Osteocyte (in vitro differentiated cells): ENCODE data around the gene AIDA. TPM values are rescaled to one million over a fixed set of nuclear protein-coding genes. Genes with fewer than 3 reads are reported as not detected.

ENCODE experiments used
- DNase-seq: peaks from one replicate; pipeline ENCODE4 v3.0.0; 2021; ENCODE audit warnings: mixed read lengths; ENCODE audit not compliant: unreplicated experiment; ENCODE audit errors: extremely low spot score
- H3K27ac Mint-ChIP-seq: one replicate; pipeline ENCODE4 v1.8.0; 2021; ENCODE audit warnings: mild to moderate bottlenecking, mixed read lengths; ENCODE audit not compliant: unreplicated experiment
- H3K27me3 Mint-ChIP-seq: one replicate; pipeline ENCODE4 v1.8.0; 2021; ENCODE audit warnings: mixed read lengths; ENCODE audit not compliant: unreplicated experiment
- H3K36me3 Mint-ChIP-seq: one replicate; pipeline ENCODE4 v1.8.0; 2021; ENCODE audit warnings: mixed read lengths; ENCODE audit not compliant: unreplicated experiment
- H3K4me1 Mint-ChIP-seq: one replicate; pipeline ENCODE4 v1.8.0; 2021; ENCODE audit warnings: mixed read lengths; ENCODE audit not compliant: unreplicated experiment
- H3K4me3 Mint-ChIP-seq: one replicate; pipeline ENCODE4 v1.8.0; 2021; ENCODE audit warnings: mild to moderate bottlenecking, moderate library complexity, mixed read lengths; ENCODE audit not compliant: unreplicated experiment
- H3K9me3 Mint-ChIP-seq: one replicate; pipeline ENCODE4 v1.8.0; 2021; ENCODE audit warnings: mixed read lengths; ENCODE audit not compliant: unreplicated experiment
- total RNA-seq: library from RNA; stranded (reverse); gene quantifications from 2 replicates; pipeline ENCODE4 v1.2.1, GENCODE V29; 2021
- TF ChIP-seq, protein P1 (sequence below): fragments of 200-600 bp; sonication (generic); IDR thresholded peaks from 2 replicates; pipeline ENCODE4 v1.5.0; 2021; ENCODE audit warnings: antibody characterized with exemption, mild to moderate bottlenecking, moderate library complexity

The AIDA gene
- total RNA-seq, 1 donor from 2014 or later, result 64.5 TPM

DNA sequence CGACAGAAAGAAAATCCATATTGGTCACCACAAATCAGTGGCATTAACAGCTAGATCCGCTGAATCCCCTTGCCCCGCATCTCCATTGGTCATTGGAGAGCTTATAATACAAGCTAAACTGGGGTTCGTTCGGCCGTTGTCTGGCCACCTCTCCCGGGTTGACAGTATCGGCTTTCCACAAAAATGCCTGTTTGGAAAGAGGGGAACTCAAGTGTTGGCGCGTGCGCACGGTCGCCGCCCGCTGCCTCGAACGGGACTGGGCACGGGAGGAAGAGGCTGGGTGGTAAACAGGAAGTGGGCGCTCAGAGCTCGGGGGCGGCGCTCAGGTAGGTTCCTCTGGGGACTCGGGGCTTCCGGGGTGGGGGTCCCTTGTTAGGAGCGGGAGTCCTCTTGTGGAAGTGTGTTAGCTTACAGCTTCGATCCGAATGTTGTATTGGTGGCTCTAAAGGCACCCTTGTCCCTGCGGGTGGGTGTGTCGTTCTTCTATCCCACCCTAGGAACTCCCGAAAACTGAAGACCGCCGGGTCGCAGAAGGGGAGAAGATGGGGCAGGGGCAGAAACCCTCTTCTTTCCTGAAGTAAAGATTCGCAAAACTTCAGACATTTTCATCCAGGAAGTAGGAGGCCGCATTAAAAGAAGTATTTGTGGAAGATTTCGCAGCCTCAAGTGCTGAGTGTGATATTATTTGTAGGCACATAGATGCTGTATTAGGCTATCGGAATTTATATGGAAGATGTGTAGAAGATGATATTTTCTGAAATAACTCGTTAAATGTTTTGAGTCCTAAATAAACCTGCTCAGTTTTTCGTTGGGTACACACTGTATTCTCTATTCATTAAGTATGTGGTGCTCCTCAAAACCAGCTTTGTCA is 1.0 kb upstream of the AIDA start:
- DNase-seq, result peak; percentile 95
- peaks cover 8% of the 10 kb centered on the region for H3K36me3 Mint-ChIP-seq
- H3K27me3 Mint-ChIP-seq, result no peaks in the 10 kb centered on the region
- H3K4me3 Mint-ChIP-seq, result peak overlapping the region; percentile 95
- TF ChIP-seq, protein P1, sequence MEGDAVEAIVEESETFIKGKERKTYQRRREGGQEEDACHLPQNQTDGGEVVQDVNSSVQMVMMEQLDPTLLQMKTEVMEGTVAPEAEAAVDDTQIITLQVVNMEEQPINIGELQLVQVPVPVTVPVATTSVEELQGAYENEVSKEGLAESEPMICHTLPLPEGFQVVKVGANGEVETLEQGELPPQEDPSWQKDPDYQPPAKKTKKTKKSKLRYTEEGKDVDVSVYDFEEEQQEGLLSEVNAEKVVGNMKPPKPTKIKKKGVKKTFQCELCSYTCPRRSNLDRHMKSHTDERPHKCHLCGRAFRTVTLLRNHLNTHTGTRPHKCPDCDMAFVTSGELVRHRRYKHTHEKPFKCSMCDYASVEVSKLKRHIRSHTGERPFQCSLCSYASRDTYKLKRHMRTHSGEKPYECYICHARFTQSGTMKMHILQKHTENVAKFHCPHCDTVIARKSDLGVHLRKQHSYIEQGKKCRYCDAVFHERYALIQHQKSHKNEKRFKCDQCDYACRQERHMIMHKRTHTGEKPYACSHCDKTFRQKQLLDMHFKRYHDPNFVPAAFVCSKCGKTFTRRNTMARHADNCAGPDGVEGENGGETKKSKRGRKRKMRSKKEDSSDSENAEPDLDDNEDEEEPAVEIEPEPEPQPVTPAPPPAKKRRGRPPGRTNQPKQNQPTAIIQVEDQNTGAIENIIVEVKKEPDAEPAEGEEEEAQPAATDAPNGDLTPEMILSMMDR, result no peak
- peak overlapping the region; percentile 100 for H3K27ac Mint-ChIP-seq
- peaks cover 33% of the 10 kb centered on the region for H3K4me1 Mint-ChIP-seq
- no peaks in the 10 kb centered on the region for H3K9me3 Mint-ChIP-seq

DNA sequence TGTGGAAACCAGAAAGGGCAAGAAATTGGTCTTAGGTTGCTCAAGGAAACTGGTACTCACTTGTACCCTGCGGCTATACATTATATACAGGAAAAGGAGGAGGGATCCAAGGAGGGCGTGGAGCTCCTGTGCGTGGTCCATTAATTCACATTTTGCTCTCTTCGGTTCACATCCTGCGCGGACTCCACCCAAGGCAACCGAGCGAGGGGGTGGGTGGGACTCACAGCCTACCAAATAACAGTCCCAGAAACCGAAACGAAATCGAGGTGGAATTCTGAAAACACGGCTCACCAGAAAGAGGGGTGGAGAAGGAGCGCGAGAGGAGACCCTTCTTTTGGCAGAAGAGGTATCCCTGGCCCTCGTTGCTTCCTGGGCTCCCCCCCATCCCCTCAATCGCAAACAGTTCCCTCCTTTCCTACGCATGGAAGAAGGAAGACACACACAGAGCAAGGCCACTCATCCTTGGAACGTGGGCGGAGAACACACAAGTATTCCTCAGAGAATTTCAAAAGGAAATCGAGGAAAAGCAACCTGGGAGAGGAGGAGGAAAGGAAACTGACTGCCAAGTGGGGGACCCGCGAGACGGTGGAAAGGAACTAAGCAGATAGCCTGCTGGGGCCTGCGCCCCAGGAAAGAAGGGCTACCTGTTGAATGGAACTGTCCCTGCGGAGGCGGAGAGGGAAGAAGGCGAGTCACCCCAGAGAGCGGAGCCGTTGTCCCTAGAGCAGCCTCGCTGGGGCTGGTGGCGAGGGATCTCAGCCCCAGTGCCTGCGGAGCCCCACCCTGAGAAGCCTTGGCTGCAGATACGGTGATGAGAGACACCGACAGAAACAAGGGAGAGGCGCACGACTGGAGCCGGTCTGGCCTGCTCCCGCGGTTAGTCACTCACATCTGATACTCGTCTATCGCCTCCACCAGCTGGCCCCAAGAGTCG is 705 bp downstream of the AIDA start:
- Mint-ChIP-seq H3K36me3 (peaks cover 4% of the 10 kb centered on the region), H3K27ac (peak overlapping the region; percentile 100), H3K9me3 (no peaks in the 10 kb centered on the region), H3K4me1 (peaks cover 35% of the 10 kb centered on the region), H3K4me3 (peak overlapping the region; percentile 95), H3K27me3 (no peaks in the 10 kb centered on the region)
- TF ChIP-seq, protein P1, result no peak
- no peak for DNase-seq

DNA sequence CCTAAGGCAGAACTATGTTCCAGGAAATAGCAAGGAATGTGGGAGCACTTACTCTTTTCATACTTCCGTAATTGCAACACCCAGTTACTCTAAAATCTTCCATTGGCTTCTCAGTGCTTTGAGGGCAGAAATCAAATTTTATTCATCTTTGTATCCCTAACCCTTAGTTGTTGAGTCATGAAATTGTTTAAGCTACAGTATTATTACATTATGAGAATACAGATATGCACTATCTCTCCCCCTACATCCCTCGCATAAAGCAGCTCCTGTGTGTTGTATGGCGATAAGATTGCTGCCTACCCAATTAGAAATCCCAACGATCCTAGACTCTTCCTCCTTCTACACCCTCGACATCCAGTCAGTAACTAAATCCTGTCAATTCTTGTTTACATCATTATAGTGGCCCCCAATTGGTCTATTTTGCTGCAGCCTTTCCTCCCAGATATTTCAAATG is 2.6 kb downstream of the AIDA start:
- DNase-seq, result no peak
- no peaks in the 10 kb centered on the region for H3K9me3 Mint-ChIP-seq
- no peak overlapping the region for H3K4me3 Mint-ChIP-seq
- TF ChIP-seq, protein P1, result no peak
- peaks cover 3% of the 10 kb centered on the region for H3K36me3 Mint-ChIP-seq
- H3K4me1 Mint-ChIP-seq, result peaks cover 38% of the 10 kb centered on the region
- no peak overlapping the region for H3K27ac Mint-ChIP-seq
- no peaks in the 10 kb centered on the region for H3K27me3 Mint-ChIP-seq

DNA sequence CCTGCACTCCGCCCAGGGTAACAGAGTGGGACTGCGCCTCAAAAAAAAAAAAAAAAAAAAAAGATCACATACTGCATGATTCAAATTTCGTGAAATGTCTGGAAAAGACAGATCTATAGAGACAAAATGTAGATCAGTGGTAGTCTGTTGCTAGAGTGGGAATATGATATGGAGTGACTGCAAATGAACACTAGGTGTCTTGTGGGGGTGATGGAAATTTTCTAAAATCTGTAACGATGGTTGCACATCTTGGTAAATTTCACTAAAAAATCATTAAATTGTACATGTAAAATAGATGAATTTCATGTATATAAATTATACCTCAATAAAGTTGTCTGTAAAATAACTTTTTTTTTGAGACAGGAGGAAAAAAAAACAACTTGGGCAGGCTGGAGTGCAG is 5.5 kb downstream of the AIDA start:
- DNase-seq, result no peak

More for the DNA sequence above, 5.5 kb downstream of the AIDA start:
- no peak overlapping the region for H3K4me3 Mint-ChIP-seq
- H3K27me3 Mint-ChIP-seq, result no peaks in the 10 kb centered on the region
- TF ChIP-seq, protein P1, result peak; percentile 15
- no peak overlapping the region for H3K27ac Mint-ChIP-seq
- peaks cover 9% of the 10 kb centered on the region for H3K9me3 Mint-ChIP-seq
- H3K4me1 Mint-ChIP-seq, result peaks cover 29% of the 10 kb centered on the region
- H3K36me3 Mint-ChIP-seq, result peaks cover 21% of the 10 kb centered on the region
